GM03348 (cell line): Measurements from ENCODE around the gene CRABP2.
A peak's percentile ranks its signal among the peaks of the same experiment; 100 is the strongest.

ENCODE experiments used
- DNase-seq: peaks from one replicate; pipeline ENCODE4 v3.0.0; 2012; ENCODE audit warnings: low spot score

CRABP2 gene

GRCh38 chr1:156667968-156668709, 37.2 kb downstream of the CRABP2 start:
- DNase-seq: no peak

GRCh38 chr1:156667610-156667967, 37.8 kb downstream of the CRABP2 start:
- DNase-seq: no peak

GRCh38 chr1:156666862-156667609, 38.3 kb downstream of the CRABP2 start:
- DNase-seq: no peak

GRCh38 chr1:156665539-156665938, 39.8 kb downstream of the CRABP2 start:
- no peak for DNase-seq

GRCh38 chr1:156664767-156665411, 40.5 kb downstream of the CRABP2 start:
- DNase-seq: no peak

GRCh38 chr1:156664046-156664766, 41.2 kb downstream of the CRABP2 start:
- DNase-seq: peak; percentile 57

DNA sequence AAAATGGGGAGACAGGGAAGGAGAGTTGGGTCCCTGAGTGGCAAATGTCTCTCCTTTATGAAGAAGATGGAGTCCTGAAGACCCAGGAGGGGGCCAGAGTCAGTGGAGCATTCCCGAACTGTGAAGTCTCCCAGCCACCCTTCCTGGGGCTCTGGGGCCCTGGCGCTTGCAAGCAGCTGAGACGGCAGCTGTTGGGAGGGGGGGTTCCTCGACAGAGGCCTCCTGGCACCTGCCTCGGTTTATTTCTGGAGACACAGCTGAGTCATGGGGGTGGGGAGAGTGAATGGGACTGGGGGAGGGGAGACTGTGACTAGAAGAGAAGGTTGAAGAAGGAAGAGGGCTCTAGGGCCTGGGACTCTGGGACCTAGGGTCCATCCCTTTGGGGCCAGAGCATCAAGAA, 42.2 kb downstream of the CRABP2 start:
- no peak for DNase-seq

DNA sequence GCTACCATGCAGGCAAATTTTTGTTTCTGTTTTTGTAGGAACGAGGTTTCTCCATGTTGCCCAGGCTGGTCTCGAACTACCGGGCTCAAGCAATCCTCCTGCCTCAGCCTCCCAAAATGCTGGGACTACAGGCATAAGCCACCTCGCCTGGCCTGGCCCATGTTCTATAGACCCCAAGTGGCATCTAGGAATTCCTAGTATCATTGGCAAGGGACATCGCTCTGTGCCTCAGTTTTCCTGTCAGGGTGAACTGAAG, 42.7 kb downstream of the CRABP2 start:
- DNase-seq: no peak

DNA sequence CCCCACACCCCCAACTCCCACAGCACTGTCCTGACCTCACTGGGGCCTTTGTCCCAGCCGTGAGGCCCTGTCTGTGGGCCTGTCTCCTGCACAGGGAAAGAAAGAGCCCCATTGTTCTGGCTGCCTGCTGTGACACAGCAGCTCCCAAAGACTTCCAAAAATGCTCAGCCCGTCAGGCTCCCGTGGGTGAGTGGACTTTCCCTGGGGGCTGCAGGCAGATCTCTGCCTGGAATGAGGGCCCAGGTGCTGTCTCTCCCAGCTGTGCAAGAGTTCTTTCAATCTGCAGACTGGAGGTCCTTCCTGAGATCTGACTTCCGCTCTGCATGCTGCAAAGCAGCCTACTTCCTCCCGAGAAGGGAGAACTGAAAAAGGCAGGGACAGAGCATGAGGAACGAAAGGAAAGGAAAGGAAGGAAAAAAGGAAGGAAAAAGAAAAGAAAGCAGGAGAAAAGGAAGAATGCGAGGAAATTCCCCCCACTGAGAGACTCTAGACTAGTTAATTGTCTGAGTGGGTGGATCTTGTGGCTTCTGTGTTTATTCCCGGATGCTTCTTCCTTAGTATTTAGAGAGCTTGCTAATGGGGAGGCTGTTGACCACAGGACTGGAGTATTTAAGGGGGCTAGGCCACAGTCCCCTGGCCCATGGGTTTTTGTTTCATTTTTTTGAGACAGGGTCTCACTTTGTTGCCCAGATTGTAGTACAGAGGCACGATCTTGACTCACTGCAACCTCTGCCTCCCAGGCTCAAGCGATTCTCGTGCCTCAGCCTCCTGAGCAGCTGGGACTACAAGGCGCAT, 43.2 kb downstream of the CRABP2 start:
- no peak for DNase-seq

DNA sequence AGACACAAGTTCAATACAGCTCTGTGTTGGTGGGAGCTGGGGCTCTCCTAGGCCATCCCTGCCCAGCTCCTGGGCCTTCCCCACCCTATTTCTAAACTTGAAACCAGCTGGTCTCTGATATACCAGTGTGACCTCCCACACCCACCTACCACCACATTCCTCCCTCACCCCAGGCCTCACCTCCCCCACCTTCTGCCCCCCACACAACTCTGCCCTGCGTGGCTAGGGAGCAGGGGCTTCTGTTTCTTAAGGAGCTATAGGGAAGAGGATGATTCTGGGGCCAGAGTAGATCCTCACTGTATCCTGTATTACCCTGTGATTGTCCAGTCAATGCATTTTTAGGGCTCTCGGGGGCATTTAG, 44.7 kb downstream of the CRABP2 start:
- DNase-seq: no peak

GRCh38 chr1:156659988-156660751, 45.2 kb downstream of the CRABP2 start:
- DNase-seq: peak; percentile 100

DNA sequence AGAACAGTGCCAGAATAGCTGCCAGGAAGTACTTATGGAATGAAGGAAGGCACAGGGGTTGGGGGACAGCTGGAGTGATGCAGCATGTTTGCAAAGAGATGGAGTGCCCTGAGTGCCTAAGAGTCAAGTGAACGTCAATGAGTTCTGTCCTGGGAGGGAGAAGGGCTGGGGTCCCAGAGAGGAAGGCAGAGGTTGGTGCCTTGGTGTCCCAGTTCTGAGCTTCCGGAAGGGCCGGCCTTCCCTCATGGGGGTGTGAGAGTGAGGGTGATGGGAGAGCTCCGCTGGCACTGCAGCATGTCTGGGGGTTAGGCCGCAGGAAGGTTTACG, 45.8 kb downstream of the CRABP2 start:
- no peak for DNase-seq

DNA sequence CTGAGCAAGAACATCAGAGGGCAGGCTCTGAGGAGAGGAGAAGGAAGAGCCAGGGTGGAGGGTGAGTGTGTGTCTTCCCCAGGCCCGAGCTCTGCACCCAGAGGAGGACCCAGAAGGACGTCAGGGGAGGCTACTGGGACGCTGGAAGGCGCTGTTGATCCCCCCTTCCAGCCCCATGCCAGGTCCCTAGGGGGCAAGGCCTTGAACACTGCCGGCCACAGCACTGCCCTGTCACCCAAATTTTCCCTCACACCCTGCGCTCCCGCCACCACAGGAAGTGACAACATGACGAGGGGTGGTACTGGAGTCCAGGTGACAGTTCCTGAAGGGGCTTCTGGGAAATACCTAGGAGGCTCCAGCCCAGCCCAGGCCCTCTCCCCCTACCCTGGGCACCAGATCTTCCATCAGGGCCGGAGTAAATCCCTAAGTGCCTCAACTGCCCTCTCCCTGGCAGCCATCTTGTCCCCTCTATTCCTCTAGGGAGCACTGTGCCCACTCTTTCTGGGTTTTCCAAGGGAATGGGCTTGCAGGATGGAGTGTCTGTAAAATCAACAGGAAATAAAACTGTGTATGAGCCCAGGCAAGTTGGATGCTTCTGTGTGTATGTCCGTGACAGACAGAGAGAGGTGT, 46.3 kb downstream of the CRABP2 start:
- DNase-seq: no peak

- no peak for DNase-seq
Observed at GRCh38 chr1:156658496-156658895, 46.9 kb downstream of the CRABP2 start.

DNA sequence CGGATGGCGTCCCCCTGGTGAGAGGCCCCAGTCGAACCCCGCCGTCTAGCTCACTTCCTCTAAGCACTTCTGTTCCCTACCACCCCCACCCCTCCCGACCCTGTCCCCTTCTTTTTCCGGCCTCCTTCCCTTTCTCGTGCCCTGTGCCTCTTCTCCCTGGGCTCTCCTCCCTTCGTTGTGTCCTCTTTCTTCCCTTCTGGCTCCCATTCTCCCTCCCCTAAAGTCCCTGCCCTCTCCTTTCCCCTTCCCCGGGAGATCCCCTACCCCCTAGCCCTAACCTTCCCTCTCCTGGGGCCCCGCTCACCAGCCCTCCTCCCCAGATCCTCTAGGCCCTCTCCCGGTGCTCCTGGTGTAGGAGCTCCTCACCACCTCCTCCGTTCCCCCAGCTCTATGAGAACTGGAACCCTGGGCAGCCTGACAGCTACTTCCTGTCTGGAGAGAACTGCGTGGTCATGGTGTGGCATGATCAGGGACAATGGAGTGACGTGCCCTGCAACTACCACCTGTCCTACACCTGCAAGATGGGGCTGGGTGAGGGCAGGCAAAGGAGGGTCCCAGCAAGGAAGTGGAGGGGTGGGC, 47.6 kb downstream of the CRABP2 start:
- DNase-seq: no peak

- peak; percentile 93 for DNase-seq
Observed at GRCh38 chr1:156656806-156657740, 48.3 kb downstream of the CRABP2 start.

DNA sequence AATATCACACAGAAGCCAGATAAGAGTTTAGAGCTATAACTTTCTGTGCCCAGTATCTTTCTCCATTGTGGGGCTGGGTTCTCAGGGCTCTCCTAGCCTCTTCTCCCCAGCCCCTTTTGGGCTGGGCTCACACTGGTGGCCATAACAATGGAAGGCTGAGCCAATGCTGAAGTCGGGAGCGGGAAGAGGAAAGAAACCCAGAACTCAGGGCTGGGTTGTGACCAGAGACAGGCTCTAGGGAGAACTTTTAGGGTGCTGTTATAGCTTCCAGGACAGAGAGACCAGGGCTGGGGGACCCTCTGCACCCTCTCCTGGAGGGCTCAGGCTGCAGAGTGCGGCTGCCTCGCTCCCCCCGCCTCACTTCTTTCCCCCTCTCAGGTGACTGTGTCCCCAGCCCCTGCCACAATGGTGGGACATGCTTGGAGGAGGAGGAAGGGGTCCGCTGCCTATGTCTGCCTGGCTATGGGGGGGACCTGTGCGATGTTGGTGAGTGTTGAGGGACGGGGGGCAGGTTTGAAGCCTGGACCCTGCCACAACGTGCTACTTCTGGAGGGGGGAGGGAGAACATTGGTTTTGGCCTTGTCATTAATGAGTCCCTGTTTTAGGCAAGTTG, 49.4 kb downstream of the CRABP2 start:
- no peak for DNase-seq

- no peak for DNase-seq
Observed at GRCh38 chr1:156655151-156655903, 50.1 kb downstream of the CRABP2 start.
